Calu3 (cell line): ENCODE measurements around the gene CFD. TPM values are rescaled to one million over a fixed set of nuclear protein-coding genes. Genes with fewer than 3 reads are reported as not detected.
"Not testable (repeated sequence)": the region's sequence is repeated elsewhere in the genome, so short reads cannot be mapped to it uniquely, and the experiment has no call there.

Experiments
- BruUV-seq: library from RNA; stranded (reverse); fragments of 400-500 nt; replicated peaks from 2 replicates; lab custom pipeline; 2021; lab: Mats Ljungman, UMichigan
- CTCF ChIA-PET: fragments of 300-600 bp; sonication (Branson Sonifier 250); formaldehyde crosslinking; loops from one replicate; lab custom pipeline; 2022; ENCODE audit warnings: antibody characterized with exemption; lab: Charles Lee
- DNase-seq: peaks from one replicate; pipeline ENCODE4 v3.0.0; 2022
- H3K27ac Mint-ChIP-seq: one replicate; pipeline ENCODE4 v1.8.0; 2022; ENCODE audit warnings: mixed read lengths; ENCODE audit not compliant: unreplicated experiment
- H3K27me3 Mint-ChIP-seq: one replicate; pipeline ENCODE4 v1.8.0; 2022; ENCODE audit warnings: mixed read lengths; ENCODE audit not compliant: unreplicated experiment
- H3K36me3 Mint-ChIP-seq: one replicate; pipeline ENCODE4 v1.8.0; 2022; ENCODE audit warnings: mild to moderate bottlenecking, moderate library complexity, mixed read lengths; ENCODE audit not compliant: insufficient read depth, unreplicated experiment
- H3K4me1 Mint-ChIP-seq: one replicate; pipeline ENCODE4 v1.8.0; 2022; ENCODE audit warnings: mild to moderate bottlenecking, low read depth, mixed read lengths; ENCODE audit not compliant: unreplicated experiment
- H3K4me3 Mint-ChIP-seq: one replicate; pipeline ENCODE4 v1.8.0; 2022; ENCODE audit warnings: mild to moderate bottlenecking, low read depth, moderate library complexity, mixed read lengths; ENCODE audit not compliant: unreplicated experiment
- H3K9me3 Mint-ChIP-seq: one replicate; pipeline ENCODE4 v1.8.0; 2022; ENCODE audit warnings: low read depth, mixed read lengths; ENCODE audit not compliant: unreplicated experiment
- CTCF ChIP-seq: fragments of 200-600 bp; IDR thresholded peaks from one replicate; pipeline ENCODE4 v1.8.0; 2022; ENCODE audit warnings: antibody characterized with exemption; ENCODE audit not compliant: unreplicated experiment
- intact Hi-C: fragments of 100-400 bp; cut with micrococcal nuclease; formaldehyde crosslinking; loops from one replicate; pipeline ENCODE4 v1.10.0; 2022; ENCODE audit not compliant: unreplicated experiment
- total RNA-seq: library from RNA; stranded (reverse); gene quantifications from 2 replicates; pipeline ENCODE4 v1.2.3, GENCODE V29; 2022

Gene CFD
- total RNA-seq, 1 experiment from 2014 or later, result 2.3 TPM

GRCh38 chr19:889662-890295, 30.3 kb downstream of the CFD start:
- Mint-ChIP-seq H3K27me3 (no peaks in the 10 kb centered on the region), H3K36me3 (peaks cover 50% of the 10 kb centered on the region), H3K4me3 (no peak overlapping the region), H3K4me1 (no peaks in the 10 kb centered on the region), H3K9me3 (no peaks in the 10 kb centered on the region), H3K27ac (no peak overlapping the region)
- DNase-seq, result no peak
- BruUV-seq, result no TSS peak
- intact Hi-C loops, result no loop called here
- TF ChIP-seq CTCF, result no peak
- CTCF ChIA-PET, result no interaction called here

- BruUV-seq, result no TSS peak
- H3K27me3 Mint-ChIP-seq, result no peaks in the 10 kb centered on the region
- no peak overlapping the region for H3K27ac Mint-ChIP-seq
- TF ChIP-seq CTCF, result no peak
- CTCF ChIA-PET, result no interaction called here
- H3K4me1 Mint-ChIP-seq, result no peaks in the 10 kb centered on the region
- DNase-seq, result no peak
- peak overlapping the region; percentile 39 for H3K4me3 Mint-ChIP-seq
- peaks cover 50% of the 10 kb centered on the region for H3K36me3 Mint-ChIP-seq
- intact Hi-C loops, result no loop called here
- H3K9me3 Mint-ChIP-seq, result no peaks in the 10 kb centered on the region
Observed at GRCh38 chr19:890831-891230, 31.4 kb downstream of the CFD start.

GRCh38 chr19:891421-892200, 32.1 kb downstream of the CFD start:
- H3K9me3 Mint-ChIP-seq, H3K4me1 Mint-ChIP-seq, H3K27ac Mint-ChIP-seq, DNase-seq, CTCF ChIA-PET, BruUV-seq, H3K27me3 Mint-ChIP-seq, intact Hi-C loops: not testable (repeated sequence)
- Mint-ChIP-seq H3K4me3 (peak overlapping the region; percentile 78), H3K36me3 (peaks cover 58% of the 10 kb centered on the region)

- TF ChIP-seq CTCF, result no peak
- DNase-seq, result no peak
- Mint-ChIP-seq H3K4me1 (no peaks in the 10 kb centered on the region), H3K27me3 (no peaks in the 10 kb centered on the region), H3K9me3 (no peaks in the 10 kb centered on the region), H3K4me3 (peak overlapping the region; percentile 78), H3K36me3 (peaks cover 59% of the 10 kb centered on the region), H3K27ac (peak overlapping the region; percentile 39)
- intact Hi-C loops, result no loop called here
- CTCF ChIA-PET, result no interaction called here
- BruUV-seq, result no TSS peak
Observed at GRCh38 chr19:892243-892893, 32.9 kb downstream of the CFD start.
